Neural cell (in vitro differentiated cells): ENCODE data around the gene ARMH1. TPM values are rescaled to one million over a fixed set of nuclear protein-coding genes. Genes with fewer than 3 reads are reported as not detected.

Experiments
- H2AFZ ChIP-seq: fragments of 200-600, 300-800 bp; sonication (generic), shearing (Covaris generic); 2 replicates; pipeline ENCODE4 v1.6.0; 2014; ENCODE audit warnings: low read depth, mild to moderate bottlenecking, antibody characterized with exemption, low read length, moderate library complexity
- H3F3A ChIP-seq: fragments of 200-600 bp; shearing (Covaris generic); 2 replicates; pipeline ENCODE4 v1.6.1; 2016; ENCODE audit warnings: mild to moderate bottlenecking, moderate library complexity, mixed read lengths, antibody characterized with exemption, low read length; ENCODE audit not compliant: insufficient read depth, poor library complexity, severe bottlenecking
- H3K27ac ChIP-seq: fragments of 200-600, 300-800 bp; sonication (generic), shearing (Covaris generic); 2 replicates; pipeline ENCODE4 v1.5.1; 2014; ENCODE audit warnings: mild to moderate bottlenecking, low read length, moderate library complexity
- H3K27me3 ChIP-seq: fragments of 300-800, 200-600 bp; sonication (generic), shearing (Covaris generic); 2 replicates; pipeline ENCODE4 v1.6.0; 2014; ENCODE audit warnings: mild to moderate bottlenecking, low read depth, low read length, moderate library complexity; ENCODE audit not compliant: insufficient read depth
- H3K36me3 ChIP-seq: fragments of 300-800, 200-600 bp; sonication (generic), shearing (Covaris generic); 2 replicates; pipeline ENCODE4 v1.5.1; 2014; ENCODE audit warnings: mild to moderate bottlenecking, antibody characterized with exemption, low read length, moderate library complexity; ENCODE audit not compliant: insufficient read depth
- H3K4me2 ChIP-seq: fragments of 300-800, 200-600 bp; sonication (generic), shearing (Covaris generic); 2 replicates; pipeline ENCODE4 v1.6.0; 2014; ENCODE audit warnings: mild to moderate bottlenecking, low read length
- H3K4me3 ChIP-seq: fragments of 300-800, 200-600 bp; sonication (generic), shearing (Covaris generic); 2 replicates; pipeline ENCODE4 v1.5.1; 2014; ENCODE audit warnings: mild to moderate bottlenecking, low read length, moderate library complexity
- H3K79me2 ChIP-seq: fragments of 200-600 bp; shearing (Covaris generic); replicated peaks from 2 replicates; pipeline ENCODE4 v1.6.0; 2014; ENCODE audit warnings: mild to moderate bottlenecking, low read length, moderate library complexity; ENCODE audit not compliant: insufficient read depth
- H3K9ac ChIP-seq: fragments of 300-800, 200-600 bp; sonication (generic), shearing (Covaris generic); 2 replicates; pipeline ENCODE4 v1.6.1; 2016; ENCODE audit warnings: mild to moderate bottlenecking, low read length, mixed read lengths
- H3K9me2 ChIP-seq: fragments of 200-600 bp; shearing (Covaris generic); 2 replicates; pipeline ENCODE4 v1.6.1; 2016; ENCODE audit warnings: mild to moderate bottlenecking, low read length, mixed read lengths; ENCODE audit not compliant: insufficient read depth
- H3K9me3 ChIP-seq: fragments of 200-600, 300-800 bp; sonication (generic), shearing (Covaris generic); 2 replicates; pipeline ENCODE4 v1.6.1; 2016; ENCODE audit warnings: mild to moderate bottlenecking, mixed run types, low read length, moderate library complexity, mixed read lengths
- H4K20me1 ChIP-seq: fragments of 200-600 bp; shearing (Covaris generic); 2 replicates; pipeline ENCODE4 v1.6.1; 2016; ENCODE audit warnings: mild to moderate bottlenecking, mixed run types; ENCODE audit not compliant: insufficient read depth
- CTCF ChIP-seq: fragments of 450-650 bp; IDR thresholded peaks from 2 replicates; pipeline ENCODE4 v1.5.1; 2014; ENCODE audit warnings: antibody characterized with exemption, mild to moderate bottlenecking, moderate library complexity; ENCODE audit not compliant: poor library complexity, severe bottlenecking
- EP300 ChIP-seq: fragments of 450-650 bp; conservative IDR thresholded peaks from 2 replicates; pipeline ENCODE4 v1.6.1; 2014; ENCODE audit warnings: antibody characterized with exemption, mild to moderate bottlenecking, moderate library complexity; ENCODE audit not compliant: poor library complexity, severe bottlenecking
- EZH2 ChIP-seq: fragments of 200-600, 300-800 bp; shearing (Covaris generic), sonication (generic); IDR thresholded peaks from 2 replicates; pipeline ENCODE4 v1.6.1; 2014; ENCODE audit warnings: antibody characterized with exemption, low read length, borderline replicate concordance, mild to moderate bottlenecking; ENCODE audit not compliant: insufficient read depth, poor library complexity, severe bottlenecking
- MXI1 ChIP-seq: fragments of 450-650 bp; conservative IDR thresholded peaks from 2 replicates; pipeline ENCODE4 v1.6.1; 2014; ENCODE audit warnings: antibody characterized with exemption, mild to moderate bottlenecking; ENCODE audit not compliant: poor library complexity, severe bottlenecking
- POLR2AphosphoS5 ChIP-seq: IDR thresholded peaks from 2 replicates; pipeline ENCODE4 v1.6.1; 2012
- RAD21 ChIP-seq: fragments of 450-650 bp; conservative IDR thresholded peaks from 2 replicates; pipeline ENCODE4 v1.6.1; 2014; ENCODE audit warnings: antibody characterized with exemption, mild to moderate bottlenecking, moderate library complexity
- REST ChIP-seq: IDR thresholded peaks from 2 replicates; pipeline ENCODE4 v1.6.1; 2012; ENCODE audit warnings: borderline replicate concordance
- SMC3 ChIP-seq: fragments of 450-650 bp; conservative IDR thresholded peaks from 2 replicates; pipeline ENCODE4 v1.6.1; 2014; ENCODE audit warnings: antibody characterized with exemption, mild to moderate bottlenecking, moderate library complexity; ENCODE audit not compliant: poor library complexity
- TAF1 ChIP-seq: IDR thresholded peaks from 2 replicates; pipeline ENCODE4 v1.6.1; 2012; ENCODE audit warnings: low read depth
- polyA plus RNA-seq: library from polyadenylated mRNA; depleted of rRNA; stranded (reverse); fragments of >200 nt; gene quantifications from 2 replicates; pipeline ENCODE4 v1.2.3, GENCODE V29; 2014

The ARMH1 gene
- polyA plus RNA-seq, 1 donor from 2014 or later: 105 TPM

- no peak for TF ChIP-seq POLR2AphosphoS5
- no peak for TF ChIP-seq EZH2
- no peak for TF ChIP-seq CTCF
- TF ChIP-seq REST: no peak
- no peak for TF ChIP-seq RAD21
- TF ChIP-seq EP300: no peak
- no peak for TF ChIP-seq SMC3
- TF ChIP-seq MXI1: no peak
- no peak for TF ChIP-seq TAF1
- Histone ChIP-seq H3K9me3 (no peaks in the 10 kb centered on the region), H3K27me3 (no peaks in the 10 kb centered on the region), H3K36me3 (no peaks in the 10 kb centered on the region), H3K79me2 (no peaks in the 10 kb centered on the region), H3K27ac (no peak overlapping the region), H3K9me2 (no peaks in the 10 kb centered on the region), H4K20me1 (no peaks in the 10 kb centered on the region), H3K4me2 (no peak overlapping the region), H3F3A (no peaks in the 10 kb centered on the region), H3K9ac (no peak overlapping the region), H2AFZ (no peak overlapping the region), H3K4me3 (no peak overlapping the region)
Observed at GRCh38 chr1:44721485-44722361, 47.2 kb downstream of the ARMH1 start.

- Histone ChIP-seq H3K9ac (no peak overlapping the region), H2AFZ (no peak overlapping the region), H3K79me2 (no peaks in the 10 kb centered on the region), H3K9me3 (no peaks in the 10 kb centered on the region), H3K4me3 (no peak overlapping the region), H3F3A (no peaks in the 10 kb centered on the region), H4K20me1 (no peaks in the 10 kb centered on the region), H3K4me2 (no peak overlapping the region), H3K27ac (no peak overlapping the region), H3K36me3 (no peaks in the 10 kb centered on the region), H3K27me3 (no peaks in the 10 kb centered on the region), H3K9me2 (no peaks in the 10 kb centered on the region)
- TF ChIP-seq TAF1 (no peak), REST (no peak), SMC3 (no peak), MXI1 (no peak), EP300 (no peak), CTCF (no peak), RAD21 (no peak), POLR2AphosphoS5 (no peak), EZH2 (no peak)
Observed at GRCh38 chr1:44723064-44723463, 48.5 kb downstream of the ARMH1 start.
